LoVo (cell line): Measurements from ENCODE around the gene NRN1L.

ENCODE experiments used
- DNase-seq: peaks from one replicate; pipeline ENCODE4 v3.0.0-alpha.2; 2016; ENCODE audit warnings: low spot score

NRN1L gene

DNA sequence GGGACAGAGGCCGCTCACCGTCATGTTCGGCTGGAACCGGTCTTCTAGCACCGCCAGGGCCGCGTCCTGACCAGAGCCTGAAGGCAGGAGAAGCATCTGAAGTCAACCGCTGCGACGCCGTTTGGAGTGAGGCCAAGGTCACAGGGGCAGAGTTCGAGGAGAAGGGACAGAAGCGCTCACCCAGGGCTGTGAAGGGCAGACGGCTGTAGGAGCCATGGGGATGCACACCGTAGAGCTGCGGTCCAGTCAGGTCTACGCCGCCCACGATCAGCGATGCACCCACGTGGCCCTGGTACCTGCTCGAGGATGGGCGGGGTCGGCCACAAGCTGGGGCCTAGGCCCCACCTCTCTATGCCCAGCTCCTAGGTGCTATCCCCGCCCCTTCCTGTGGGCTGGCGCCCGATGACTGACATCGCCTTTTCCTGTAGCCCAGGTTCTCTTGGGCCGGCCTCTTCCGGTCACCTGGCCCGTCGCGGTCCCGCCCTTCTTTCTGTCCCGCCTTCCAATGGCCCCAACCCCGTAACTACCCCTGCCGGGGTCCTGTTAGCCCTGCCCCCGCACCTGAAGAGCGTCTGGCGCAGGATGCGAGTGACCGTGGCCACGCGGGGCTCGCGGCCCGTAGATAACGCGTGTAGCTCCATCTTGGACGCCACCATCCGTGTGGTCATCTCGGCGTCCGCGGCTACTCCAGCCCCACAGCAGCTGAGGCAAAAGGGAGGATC is 50.9 kb downstream of the NRN1L start:
- DNase-seq = peak; percentile 98
